Neural progenitor cell (in vitro differentiated cells): ENCODE data around the gene LOXL1. TPM values are rescaled to one million over a fixed set of nuclear protein-coding genes. Genes with fewer than 3 reads are reported as not detected.
A peak's percentile ranks its signal among the peaks of the same experiment; 100 is the strongest.
"Not testable (repeated sequence)": the region's sequence is repeated elsewhere in the genome, so short reads cannot be mapped to it uniquely, and the experiment has no call there.

ENCODE experiments used
- DNase-seq: peaks from one replicate; pipeline ENCODE4 v3.0.0-alpha.2; 2016; ENCODE audit warnings: low spot score
- H2AFZ ChIP-seq: fragments of 200-600 bp; sonication (generic); replicated peaks from 2 replicates; pipeline ENCODE4 v1.6.1; 2016; ENCODE audit warnings: antibody characterized with exemption
- H3F3A ChIP-seq: fragments of 200-600 bp; sonication (generic); 2 replicates; pipeline ENCODE4 v1.6.1; 2016; ENCODE audit warnings: antibody characterized with exemption, low read depth
- H3K27ac ChIP-seq: fragments of 200-600 bp; sonication (generic); 2 replicates; pipeline ENCODE4 v1.5.1; 2016; ENCODE audit warnings: mild to moderate bottlenecking
- H3K27me3 ChIP-seq: fragments of 200-600 bp; sonication (generic); 2 replicates; pipeline ENCODE4 v1.6.1; 2016; ENCODE audit warnings: mild to moderate bottlenecking, moderate library complexity
- H3K36me3 ChIP-seq: fragments of 200-600 bp; sonication (generic); 2 replicates; pipeline ENCODE4 v1.5.1; 2016
- H3K4me1 ChIP-seq: fragments of 200-600 bp; sonication (generic); 2 replicates; pipeline ENCODE4 v1.6.1; 2016; ENCODE audit warnings: mixed run types
- H3K4me2 ChIP-seq: fragments of 200-600 bp; sonication (generic); 2 replicates; pipeline ENCODE4 v1.6.1; 2016
- H3K4me3 ChIP-seq: fragments of 200-600 bp; sonication (generic); 2 replicates; pipeline ENCODE4 v1.5.1; 2016
- H3K79me2 ChIP-seq: fragments of 200-600 bp; sonication (generic); 2 replicates; pipeline ENCODE4 v1.6.1; 2016; ENCODE audit warnings: low read depth
- H3K9ac ChIP-seq: fragments of 200-600 bp; sonication (generic); 2 replicates; pipeline ENCODE4 v1.6.1; 2016
- H3K9me3 ChIP-seq: fragments of 200-600 bp; sonication (generic); 2 replicates; pipeline ENCODE4 v1.5.1; 2016; ENCODE audit warnings: low read depth
- H4K20me1 ChIP-seq: fragments of 200-600 bp; sonication (generic); 2 replicates; pipeline ENCODE4 v1.6.1; 2016; ENCODE audit warnings: low read depth
- H3K27ac Mint-ChIP-seq: 3 replicates; pipeline ENCODE4 v1.8.0; 2021; ENCODE audit warnings: mixed read lengths
- H3K27me3 Mint-ChIP-seq: 2 replicates; pipeline ENCODE4 v1.8.0; 2022; ENCODE audit warnings: low read depth, mild to moderate bottlenecking, inconsistent platforms, moderate library complexity, mixed read lengths; ENCODE audit not compliant: insufficient read depth
- H3K36me3 Mint-ChIP-seq: 3 replicates; pipeline ENCODE4 v1.8.0; 2021; ENCODE audit warnings: mixed read lengths
- H3K4me1 Mint-ChIP-seq: 3 replicates; pipeline ENCODE4 v1.8.0; 2021; ENCODE audit warnings: mixed read lengths
- H3K4me3 Mint-ChIP-seq: 3 replicates; pipeline ENCODE4 v1.8.0; 2021; ENCODE audit warnings: mild to moderate bottlenecking, moderate library complexity, mixed read lengths
- H3K9me3 Mint-ChIP-seq: 3 replicates; pipeline ENCODE4 v1.8.0; 2020; ENCODE audit warnings: mixed read lengths
- EZH2 ChIP-seq: fragments of 200-600 bp; sonication (generic); IDR thresholded peaks from 2 replicates; pipeline ENCODE4 v1.6.1; 2017; ENCODE audit warnings: antibody characterized with exemption, mild to moderate bottlenecking, moderate library complexity
- EZH2phosphoT487 ChIP-seq: fragments of 200-600 bp; sonication (generic); IDR thresholded peaks from 2 replicates; pipeline ENCODE4 v1.6.1; 2017; ENCODE audit warnings: antibody characterized with exemption
- total RNA-seq: library from RNA; depleted of rRNA; stranded (reverse); fragments of >200 nt; gene quantifications from 2 replicates; pipeline ENCODE4 v1.2.3, GENCODE V29; 2015; ENCODE audit warnings: low replicate concordance
- TF ChIP-seq, protein P1 (sequence below): fragments of 200-600 bp; sonication (generic); IDR thresholded peaks from 2 replicates; pipeline ENCODE4 v1.5.1; 2017; ENCODE audit warnings: antibody characterized with exemption, mild to moderate bottlenecking

LOXL1 gene
- total RNA-seq, 1 donor from 2014 or later: 5.3 TPM

DNA sequence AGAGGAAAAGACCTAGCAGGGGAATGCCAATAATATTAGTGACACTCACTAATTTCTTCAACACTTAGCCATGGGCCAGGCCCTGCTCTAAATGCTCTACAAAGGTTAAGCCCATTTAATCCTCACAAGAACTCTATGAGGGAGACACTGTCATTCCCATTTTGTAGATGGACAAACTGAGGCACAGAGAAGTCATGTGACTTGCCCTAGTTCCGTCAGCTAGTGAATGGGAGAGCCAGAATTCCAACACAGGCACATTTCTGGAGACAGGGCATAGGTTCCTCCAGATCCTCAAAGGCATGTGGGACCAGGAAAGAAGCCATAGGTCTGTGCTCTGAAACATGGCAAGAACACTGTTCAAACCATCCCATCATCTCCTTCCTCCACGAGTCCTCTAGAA is 31.5 kb downstream of the LOXL1 start:
- Histone ChIP-seq H3K9ac (no peak overlapping the region), H3F3A (no peaks in the 10 kb centered on the region), H3K27me3 (no peaks in the 10 kb centered on the region), H3K4me3 (no peak overlapping the region), H3K4me2 (no peak overlapping the region), H3K27ac (no peak overlapping the region), H4K20me1 (no peaks in the 10 kb centered on the region), H3K4me1 (no peaks in the 10 kb centered on the region), H3K79me2 (no peaks in the 10 kb centered on the region), H3K9me3 (no peaks in the 10 kb centered on the region), H2AFZ (no peak overlapping the region), H3K36me3 (no peaks in the 10 kb centered on the region)
- no peak for DNase-seq
- Mint-ChIP-seq H3K9me3 (no peaks in the 10 kb centered on the region), H3K27me3 (peaks cover 7% of the 10 kb centered on the region), H3K4me3 (no peak overlapping the region), H3K4me1 (peaks cover 5% of the 10 kb centered on the region), H3K36me3 (no peaks in the 10 kb centered on the region), H3K27ac (peak overlapping the region; percentile 57)
- TF ChIP-seq EZH2phosphoT487: no peak
- TF ChIP-seq, protein P1, sequence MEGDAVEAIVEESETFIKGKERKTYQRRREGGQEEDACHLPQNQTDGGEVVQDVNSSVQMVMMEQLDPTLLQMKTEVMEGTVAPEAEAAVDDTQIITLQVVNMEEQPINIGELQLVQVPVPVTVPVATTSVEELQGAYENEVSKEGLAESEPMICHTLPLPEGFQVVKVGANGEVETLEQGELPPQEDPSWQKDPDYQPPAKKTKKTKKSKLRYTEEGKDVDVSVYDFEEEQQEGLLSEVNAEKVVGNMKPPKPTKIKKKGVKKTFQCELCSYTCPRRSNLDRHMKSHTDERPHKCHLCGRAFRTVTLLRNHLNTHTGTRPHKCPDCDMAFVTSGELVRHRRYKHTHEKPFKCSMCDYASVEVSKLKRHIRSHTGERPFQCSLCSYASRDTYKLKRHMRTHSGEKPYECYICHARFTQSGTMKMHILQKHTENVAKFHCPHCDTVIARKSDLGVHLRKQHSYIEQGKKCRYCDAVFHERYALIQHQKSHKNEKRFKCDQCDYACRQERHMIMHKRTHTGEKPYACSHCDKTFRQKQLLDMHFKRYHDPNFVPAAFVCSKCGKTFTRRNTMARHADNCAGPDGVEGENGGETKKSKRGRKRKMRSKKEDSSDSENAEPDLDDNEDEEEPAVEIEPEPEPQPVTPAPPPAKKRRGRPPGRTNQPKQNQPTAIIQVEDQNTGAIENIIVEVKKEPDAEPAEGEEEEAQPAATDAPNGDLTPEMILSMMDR: no peak
- TF ChIP-seq EZH2: no peak

DNA sequence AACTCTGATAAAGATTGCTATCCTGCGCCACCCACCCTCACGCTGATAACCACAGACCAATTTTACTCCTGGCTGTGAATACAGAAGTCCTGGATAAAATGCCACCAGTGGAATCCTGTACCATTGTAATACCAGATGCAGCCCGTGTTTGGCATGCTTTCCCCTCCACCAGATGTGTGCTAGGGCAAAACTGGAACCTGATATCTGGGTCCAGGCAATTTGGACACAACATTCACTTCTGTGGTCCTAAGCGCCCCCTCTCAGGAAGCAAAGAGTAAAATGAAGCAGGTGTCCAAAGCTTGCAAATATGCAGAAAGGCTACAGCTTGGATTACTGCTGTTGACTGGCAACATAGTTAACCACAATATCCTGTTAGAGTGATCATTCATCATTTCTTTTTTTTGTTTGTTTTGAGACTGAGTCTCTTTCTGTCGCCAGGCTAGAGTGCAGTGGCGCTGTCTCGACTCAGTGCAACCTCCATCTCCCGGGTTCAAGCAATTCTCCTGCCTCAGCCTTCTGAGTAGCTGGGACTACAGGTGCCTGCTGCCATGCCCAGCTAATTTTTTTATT is 32.8 kb downstream of the LOXL1 start:
- Mint-ChIP-seq H3K36me3 (no peaks in the 10 kb centered on the region), H3K4me3 (no peak overlapping the region), H3K27me3 (peaks cover 7% of the 10 kb centered on the region), H3K4me1 (no peaks in the 10 kb centered on the region), H3K9me3 (no peaks in the 10 kb centered on the region), H3K27ac (no peak overlapping the region)
- Histone ChIP-seq H3K9ac (no peak overlapping the region), H3K79me2 (no peaks in the 10 kb centered on the region), H3K4me1 (no peaks in the 10 kb centered on the region), H3K9me3 (no peaks in the 10 kb centered on the region), H3K27ac (no peak overlapping the region), H3F3A (no peaks in the 10 kb centered on the region), H4K20me1 (no peaks in the 10 kb centered on the region), H3K27me3 (no peaks in the 10 kb centered on the region), H3K4me2 (no peak overlapping the region), H3K4me3 (no peak overlapping the region), H3K36me3 (no peaks in the 10 kb centered on the region), H2AFZ (no peak overlapping the region)
- no peak for DNase-seq
- TF ChIP-seq EZH2phosphoT487: no peak

DNA sequence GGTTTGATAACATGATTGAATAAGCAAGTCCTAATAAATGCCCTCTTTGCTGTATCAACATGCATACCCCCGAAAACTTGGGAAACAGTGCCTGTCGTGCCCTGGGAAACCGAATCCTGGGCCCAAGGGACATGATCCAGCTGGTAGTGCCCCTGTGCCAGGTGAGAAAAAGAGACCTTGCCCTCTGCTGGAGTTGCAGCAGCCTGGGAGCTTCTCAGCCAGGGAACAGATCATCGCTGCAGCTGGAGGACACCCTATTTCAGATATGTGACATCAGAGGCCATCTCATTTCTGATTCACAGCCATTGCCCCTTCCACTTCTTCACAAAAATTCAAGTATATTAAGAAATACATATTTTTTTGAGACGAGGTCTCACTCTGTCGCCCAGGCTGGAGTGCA is 33.5 kb downstream of the LOXL1 start:
- Histone ChIP-seq H3K9me3 (no peaks in the 10 kb centered on the region), H3K36me3 (no peaks in the 10 kb centered on the region), H2AFZ (no peak overlapping the region), H3K79me2 (no peaks in the 10 kb centered on the region), H3K4me2 (no peak overlapping the region), H3K27me3 (no peaks in the 10 kb centered on the region), H3K4me1 (no peaks in the 10 kb centered on the region), H3K27ac (no peak overlapping the region), H4K20me1 (no peaks in the 10 kb centered on the region), H3K9ac (no peak overlapping the region), H3K4me3 (no peak overlapping the region), H3F3A (peaks cover under 1% of the 10 kb centered on the region)
- Mint-ChIP-seq H3K27ac (peak overlapping the region; percentile 33), H3K27me3 (peaks cover 8% of the 10 kb centered on the region), H3K4me3 (no peak overlapping the region), H3K36me3 (no peaks in the 10 kb centered on the region), H3K9me3 (no peaks in the 10 kb centered on the region), H3K4me1 (peaks cover 2% of the 10 kb centered on the region)
- no peak for DNase-seq
- TF ChIP-seq, protein P1: no peak

DNA sequence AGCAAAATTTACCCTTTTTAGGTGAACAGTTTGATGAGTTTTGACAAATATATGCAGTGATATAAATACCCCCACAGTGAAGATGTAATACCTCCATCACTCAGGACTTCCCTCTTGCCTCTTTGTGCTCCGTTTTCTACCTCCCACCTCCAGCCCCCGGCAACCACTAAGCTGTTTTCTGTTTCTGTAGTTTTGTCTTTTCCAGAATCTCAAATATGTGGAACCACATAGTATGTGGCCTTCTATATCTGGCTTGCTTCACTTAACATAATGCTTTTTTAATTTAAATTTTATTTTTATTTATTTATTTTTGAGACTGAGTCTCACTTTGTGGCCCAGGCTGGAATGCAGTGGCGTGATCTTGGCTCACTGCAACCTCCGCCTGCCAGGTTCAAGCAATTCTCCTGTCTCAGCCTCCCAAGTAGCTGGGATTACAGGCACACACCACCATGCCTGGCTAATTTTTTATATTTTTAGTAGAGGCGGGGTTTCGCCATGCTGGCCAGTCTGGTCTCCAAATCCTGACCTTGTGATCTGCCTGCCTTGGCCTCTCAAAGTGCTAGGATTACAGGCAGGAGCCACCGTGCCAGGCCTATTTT is 34.3 kb downstream of the LOXL1 start:
- H3K9ac ChIP-seq, DNase-seq, H3K36me3 Mint-ChIP-seq, H3K27ac ChIP-seq, H3K27me3 ChIP-seq, H3K4me3 Mint-ChIP-seq, H3K4me2 ChIP-seq, H3F3A ChIP-seq, H3K4me1 Mint-ChIP-seq, H3K27ac Mint-ChIP-seq, H2AFZ ChIP-seq, H3K4me1 ChIP-seq, H3K36me3 ChIP-seq, H3K4me3 ChIP-seq, H3K9me3 Mint-ChIP-seq, H3K79me2 ChIP-seq, H3K9me3 ChIP-seq, H4K20me1 ChIP-seq: not testable (repeated sequence)
- peaks cover 11% of the 10 kb centered on the region for H3K27me3 Mint-ChIP-seq
